GM19372 (cell line): ENCODE results near the gene RPL6.

Experiments
- ATAC-seq: cut with Tn5 transposase; IDR thresholded peaks from one replicate; pipeline ENCODE4 v1.9.1; 2021; ENCODE audit warnings: mild to moderate bottlenecking, low read depth, moderate library complexity; ENCODE audit not compliant: unreplicated experiment

Gene RPL6

GRCh38 chr12:112381406-112381882 lies 28.0 kb downstream of the RPL6 start:
- peak; percentile 51 for ATAC-seq

GRCh38 chr12:112380663-112381405 lies 28.6 kb downstream of the RPL6 start:
- ATAC-seq: no peak

GRCh38 chr12:112375105-112375504 lies 34.3 kb downstream of the RPL6 start:
- ATAC-seq: no peak

- ATAC-seq: no peak
These were observed 35.2 kb downstream of the RPL6 start for GRCh38 chr12:112374166-112374740.

GRCh38 chr12:112370868-112371510 lies 38.4 kb downstream of the RPL6 start:
- no peak for ATAC-seq

DNA sequence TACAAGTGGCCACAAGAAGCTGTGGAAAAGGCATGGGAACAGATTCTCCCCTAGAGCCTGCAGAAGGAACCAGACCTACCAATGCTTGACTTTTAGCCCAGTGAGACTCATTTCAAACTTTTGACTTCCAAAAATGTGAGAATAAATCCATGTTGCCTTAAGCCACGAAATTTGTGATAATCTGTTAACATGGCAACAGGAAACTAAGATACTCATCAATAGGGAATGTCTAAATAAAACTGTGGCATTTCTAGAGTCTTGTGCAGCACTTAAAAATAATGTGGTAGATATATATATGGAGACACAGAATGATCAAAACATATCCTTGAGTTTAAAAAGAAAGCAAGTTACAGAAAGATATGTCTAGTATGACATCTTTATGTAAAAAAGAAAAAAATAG lies 39.2 kb downstream of the RPL6 start:
- no peak for ATAC-seq

- no peak for ATAC-seq
These were observed 40.5 kb downstream of the RPL6 start for GRCh38 chr12:112368856-112369255.

- no peak for ATAC-seq
These were observed 41.4 kb downstream of the RPL6 start for GRCh38 chr12:112367965-112368364.

GRCh38 chr12:112362310-112362709 lies 47.1 kb downstream of the RPL6 start:
- no peak for ATAC-seq

DNA sequence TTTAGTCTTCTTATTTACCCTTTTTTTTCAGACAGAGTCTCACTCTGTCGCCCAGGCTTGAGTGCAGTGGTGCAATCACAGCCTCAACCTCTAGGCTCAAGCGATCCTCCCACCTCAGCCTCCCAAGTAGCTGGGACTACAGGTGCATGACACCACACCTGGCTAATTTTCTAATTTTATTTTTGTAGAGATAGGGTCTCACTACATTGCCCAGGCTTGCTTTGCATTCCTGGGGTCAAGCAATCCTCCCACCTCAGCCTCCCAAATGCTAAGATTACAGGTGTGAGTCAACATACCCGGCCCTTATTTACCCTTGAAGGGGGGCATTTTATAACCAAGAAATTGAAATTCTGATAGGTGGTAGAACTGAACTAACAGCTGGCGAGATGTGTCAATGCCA lies 48.1 kb downstream of the RPL6 start:
- no peak for ATAC-seq

DNA sequence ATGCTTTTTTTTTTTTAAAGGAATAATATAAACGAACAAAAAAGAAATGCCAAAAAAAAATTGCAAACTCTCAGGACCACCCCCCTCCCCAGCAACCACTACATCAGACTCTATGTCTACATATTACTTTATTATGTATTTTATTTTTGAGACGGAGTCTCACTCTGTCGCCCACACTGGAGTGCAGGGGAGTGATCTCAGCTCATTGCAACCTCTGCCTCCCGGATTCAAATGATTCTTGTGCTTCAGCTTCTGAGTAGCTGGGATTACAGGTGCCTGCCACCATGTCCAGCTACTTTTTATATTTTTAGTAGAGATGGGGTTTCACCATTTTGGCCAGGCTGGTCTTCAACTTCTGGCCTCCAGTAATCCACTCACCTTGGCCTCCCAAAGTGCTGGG lies 50.1 kb downstream of the RPL6 start:
- no peak for ATAC-seq

GRCh38 chr12:112357214-112357613 lies 52.2 kb downstream of the RPL6 start:
- ATAC-seq: no peak
